ENCODE data around the gene PCGF3. TPM values are rescaled to one million over a fixed set of nuclear protein-coding genes. Genes with fewer than 3 reads are reported as not detected.
"Not testable (repeated sequence)": the region's sequence is repeated elsewhere in the genome, so short reads cannot be mapped to it uniquely, and the experiment has no call there.

The PCGF3 gene
- polyA plus RNA-seq, 12 donors = 41.0 to 103 (median 56.2) TPM; not detected in 1

GRCh38 chr4:777520-778262 is 72.1 kb downstream of the PCGF3 start:
- no peak for DNase-seq

GRCh38 chr4:779555-779954 is 73.9 kb downstream of the PCGF3 start:
- no peak for DNase-seq

- not testable (repeated sequence) for DNase-seq
Observed at GRCh38 chr4:780255-780654, 74.6 kb downstream of the PCGF3 start.

- no peak for DNase-seq
Observed at GRCh38 chr4:780716-781492, 75.3 kb downstream of the PCGF3 start.

GRCh38 chr4:781493-782216 is 76.0 kb downstream of the PCGF3 start:
- DNase-seq = peak; percentile 99

- no peak for DNase-seq
Observed at GRCh38 chr4:784401-785331, 79.0 kb downstream of the PCGF3 start.

- no peak for DNase-seq
Observed at GRCh38 chr4:785332-786073, 79.9 kb downstream of the PCGF3 start.

- no peak for DNase-seq
Observed at GRCh38 chr4:786074-786741, 80.6 kb downstream of the PCGF3 start.

- DNase-seq = no peak
Observed at GRCh38 chr4:786861-787300, 81.2 kb downstream of the PCGF3 start.

- no peak for DNase-seq
Observed at GRCh38 chr4:787561-787981, 81.9 kb downstream of the PCGF3 start.

GRCh38 chr4:788006-788635 is 82.5 kb downstream of the PCGF3 start:
- DNase-seq = no peak

GRCh38 chr4:788636-789297 is 83.1 kb downstream of the PCGF3 start:
- no peak for DNase-seq

- no peak for DNase-seq
Observed at GRCh38 chr4:789571-790465, 84.2 kb downstream of the PCGF3 start.

- DNase-seq = no peak
Observed at GRCh38 chr4:790466-790820, 84.8 kb downstream of the PCGF3 start.

- no peak for DNase-seq
Observed at GRCh38 chr4:791252-791897, 85.7 kb downstream of the PCGF3 start.

- DNase-seq = no peak
Observed at GRCh38 chr4:791898-792625, 86.4 kb downstream of the PCGF3 start.

GRCh38 chr4:792626-793092 is 87.0 kb downstream of the PCGF3 start:
- no peak for DNase-seq

All from muscle of arm (tissue), 12 donors.